ENCODE data around the gene GPR146.

DNA sequence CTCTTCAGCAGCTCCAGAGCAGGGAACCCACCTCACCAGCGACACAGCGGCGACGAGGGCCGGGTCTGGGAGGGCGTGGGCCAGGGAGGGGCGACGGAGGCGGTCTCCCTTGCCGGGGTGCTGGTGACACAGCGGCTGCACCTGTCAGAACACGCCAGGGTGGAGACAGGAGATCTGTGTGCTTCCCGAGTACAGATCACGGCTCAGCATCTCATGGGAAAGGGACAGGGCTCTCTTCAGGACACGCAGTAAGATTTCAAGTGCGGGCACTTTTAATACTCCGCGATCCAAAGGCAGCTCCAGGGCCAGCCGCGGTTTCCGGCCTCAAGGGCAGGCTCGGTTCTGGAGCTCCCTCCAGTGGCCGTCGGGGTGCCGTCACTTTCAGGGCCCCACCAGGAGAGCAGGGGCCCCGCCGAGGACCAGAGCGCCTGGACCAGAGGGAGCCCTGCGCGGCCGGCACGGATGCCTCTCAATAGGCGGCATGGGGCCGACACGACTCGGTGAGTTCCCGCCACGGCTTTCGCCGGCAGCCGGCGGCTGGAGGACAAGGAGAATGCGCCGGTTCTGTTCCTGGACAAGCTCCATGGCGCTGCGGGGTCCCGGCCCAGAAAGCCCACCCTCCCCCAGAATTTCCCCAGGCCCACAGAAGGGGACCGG lies 21.4 kb downstream of the GPR146 start:
- TF ChIP-seq POLR2A (IDR thresholded peaks at IDR 0.05) = no peak
- TF ChIP-seq, protein P1, sequence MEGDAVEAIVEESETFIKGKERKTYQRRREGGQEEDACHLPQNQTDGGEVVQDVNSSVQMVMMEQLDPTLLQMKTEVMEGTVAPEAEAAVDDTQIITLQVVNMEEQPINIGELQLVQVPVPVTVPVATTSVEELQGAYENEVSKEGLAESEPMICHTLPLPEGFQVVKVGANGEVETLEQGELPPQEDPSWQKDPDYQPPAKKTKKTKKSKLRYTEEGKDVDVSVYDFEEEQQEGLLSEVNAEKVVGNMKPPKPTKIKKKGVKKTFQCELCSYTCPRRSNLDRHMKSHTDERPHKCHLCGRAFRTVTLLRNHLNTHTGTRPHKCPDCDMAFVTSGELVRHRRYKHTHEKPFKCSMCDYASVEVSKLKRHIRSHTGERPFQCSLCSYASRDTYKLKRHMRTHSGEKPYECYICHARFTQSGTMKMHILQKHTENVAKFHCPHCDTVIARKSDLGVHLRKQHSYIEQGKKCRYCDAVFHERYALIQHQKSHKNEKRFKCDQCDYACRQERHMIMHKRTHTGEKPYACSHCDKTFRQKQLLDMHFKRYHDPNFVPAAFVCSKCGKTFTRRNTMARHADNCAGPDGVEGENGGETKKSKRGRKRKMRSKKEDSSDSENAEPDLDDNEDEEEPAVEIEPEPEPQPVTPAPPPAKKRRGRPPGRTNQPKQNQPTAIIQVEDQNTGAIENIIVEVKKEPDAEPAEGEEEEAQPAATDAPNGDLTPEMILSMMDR (IDR thresholded peaks at IDR 0.05) = peak in 1 of 3 donors; percentile 78

All from lower leg skin (tissue), 3 donors.